Lower leg skin (tissue), 3 donors: Measurements from ENCODE around the gene RGS10.

Source experiments
- CTCF ChIP-seq, 3 donors: fragments of 450-650 bp; IDR thresholded peaks; one replicate each; pipeline ENCODE4 v1.5.1; 2016; ENCODE audit warnings: antibody characterized with exemption in 3 of 3, mild to moderate bottlenecking in 3 of 3, moderate library complexity in 2 of 3
- POLR2A ChIP-seq, 2 donors: fragments of 450-650 bp; IDR thresholded peaks; one replicate each; pipeline ENCODE4 v1.6.1; 2016 to 2017; ENCODE audit warnings: antibody characterized with exemption in 2 of 2, mild to moderate bottlenecking in 1 of 2, moderate library complexity in 1 of 2

- no peak for TF ChIP-seq POLR2A (IDR thresholded peaks at IDR 0.05)
- TF ChIP-seq CTCF (IDR thresholded peaks at IDR 0.05) = no peak
Observed at GRCh38 chr10:119500123-119500795, 42.3 kb downstream of the RGS10 start.
